ENCODE data around the gene SLCO4A1.

Gene SLCO4A1

DNA sequence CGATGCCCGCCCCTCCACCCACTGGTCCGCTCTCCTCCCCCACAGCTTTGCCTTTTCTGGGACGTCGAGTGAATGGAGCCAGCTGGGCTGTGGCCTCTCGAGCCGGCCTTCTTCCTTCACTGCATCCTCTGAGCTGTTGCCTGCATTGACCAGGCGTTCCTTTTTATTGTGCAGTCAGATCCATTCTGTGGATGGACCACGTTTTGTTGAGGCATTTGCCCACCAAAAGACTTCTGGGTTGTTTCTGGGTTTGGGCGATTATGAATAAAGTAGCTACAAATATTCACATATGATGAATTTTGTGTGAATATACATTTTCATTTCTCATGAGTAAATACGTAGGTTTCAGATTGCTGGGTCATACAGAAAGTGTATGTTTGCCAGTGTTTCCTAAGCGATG is 76.2 kb downstream of the SLCO4A1 start:
- H3K79me1 ChIP-seq (ENCODE audit: low read length), result no peaks in the 10 kb centered on the region
- no CpG with 5 or more reads among the region's 12 CpGs for WGBS (ENCODE audit: extremely low coverage, insufficient coverage, insufficient read length)
- H3K4me3 ChIP-seq (ENCODE audit: low read depth, low read length), result no peak overlapping the region

DNA sequence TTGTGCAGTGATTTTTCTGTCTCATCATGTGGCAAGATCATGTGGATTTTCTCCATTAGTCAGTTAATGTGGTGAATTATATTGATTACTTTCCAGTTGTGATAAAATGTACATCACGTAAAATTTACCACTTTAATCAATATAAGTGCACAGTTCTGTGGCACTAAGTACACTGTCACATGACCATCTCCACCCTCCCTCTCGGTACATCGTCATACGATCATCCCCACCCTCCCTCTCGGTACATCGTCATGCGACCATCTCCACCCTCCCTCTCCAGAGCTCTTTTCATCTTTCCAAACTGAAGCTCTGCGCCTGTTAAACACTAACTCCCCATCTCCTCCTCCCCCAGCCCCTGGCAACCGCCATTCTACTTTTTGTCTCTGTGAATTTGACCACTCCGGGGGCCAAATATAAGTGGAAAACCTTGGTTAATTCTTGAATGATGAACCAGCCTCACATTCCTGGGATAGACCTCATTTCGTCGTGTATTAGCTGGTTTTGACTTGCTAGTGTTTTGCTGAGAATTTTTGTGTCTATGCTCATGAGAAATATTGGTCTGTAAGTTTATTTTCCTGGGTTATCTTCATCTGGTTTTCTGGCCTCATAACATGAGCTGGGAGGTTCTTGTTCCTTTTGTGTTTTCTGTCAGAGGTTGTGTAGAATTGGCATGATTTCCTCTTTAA is 77.1 kb downstream of the SLCO4A1 start:
- H4K8ac ChIP-seq (ENCODE audit: low read depth, low read length), result no peak overlapping the region
- no peaks in the 10 kb centered on the region for H3K27me3 ChIP-seq (ENCODE audit: insufficient read depth, low read length)
- H3K23ac ChIP-seq (ENCODE audit: low read length), result no peak overlapping the region
- no peak overlapping the region for H3K4me2 ChIP-seq (ENCODE audit: low read length)
- H4K91ac ChIP-seq (ENCODE audit: low read depth, low read length), result no peak overlapping the region
- H2BK5ac ChIP-seq (ENCODE audit: low read depth, low read length, poor library complexity), result no peak overlapping the region
- H2AK5ac ChIP-seq (ENCODE audit: low read length), result no peak overlapping the region
- H2BK120ac ChIP-seq (ENCODE audit: insufficient read depth, low read length, poor library complexity), result no peak overlapping the region
- peaks cover 11% of the 10 kb centered on the region for H3K9me3 ChIP-seq (ENCODE audit: insufficient read depth, low read depth, low read length)
- no peak overlapping the region for H3K4me3 ChIP-seq (ENCODE audit: low read depth, low read length)
- no peak for DNase-seq
- H3K79me2 ChIP-seq (ENCODE audit: control insufficient read depth, insufficient read depth, low read length, poor library complexity), result no peaks in the 10 kb centered on the region
- no peak overlapping the region for H3K9ac ChIP-seq (ENCODE audit: low read length)
- no peak overlapping the region for H2BK12ac ChIP-seq (ENCODE audit: low read length)
- H3K4ac ChIP-seq (ENCODE audit: low read depth, low read length), result no peak overlapping the region
- H3K79me1 ChIP-seq (ENCODE audit: low read length), result no peaks in the 10 kb centered on the region
- no peak overlapping the region for H3K27ac ChIP-seq (ENCODE audit: low read depth, low read length)
- H3K18ac ChIP-seq (ENCODE audit: low read length), result no peak overlapping the region
- no peak overlapping the region for H2AFZ ChIP-seq (ENCODE audit: insufficient read depth, low read length, poor library complexity)
- 100% methylated on average over 6 of the region's 12 CpGs for WGBS (ENCODE audit: extremely low coverage, insufficient coverage, insufficient read length)
- H3K36me3 ChIP-seq (ENCODE audit: control insufficient read depth in 1 of 2, insufficient read depth in 2 of 2, low read length in 2 of 2), result no peaks in the 10 kb centered on the region
- H3K4me1 ChIP-seq (ENCODE audit: control insufficient read depth in 1 of 2, insufficient read depth in 2 of 2, low read length in 2 of 2), result peaks cover 0 to 9% of the 10 kb centered on the region in 2 experiments
- no peak overlapping the region for H4K12ac ChIP-seq (ENCODE audit: low read depth, low read length)
- H3K14ac ChIP-seq (ENCODE audit: low read length), result no peak overlapping the region

More for the DNA sequence above, 76.2 kb downstream of the SLCO4A1 start:
- H3K23ac ChIP-seq (ENCODE audit: low read length), result no peak overlapping the region
- no peaks in the 10 kb centered on the region for H3K36me3 ChIP-seq (ENCODE audit: control insufficient read depth in 1 of 2, insufficient read depth in 2 of 2, low read length in 2 of 2)
- peaks cover 11% of the 10 kb centered on the region for H3K9me3 ChIP-seq (ENCODE audit: insufficient read depth, low read depth, low read length)
- H4K8ac ChIP-seq (ENCODE audit: low read depth, low read length), result no peak overlapping the region
- no peak overlapping the region for H2AFZ ChIP-seq (ENCODE audit: insufficient read depth, low read length, poor library complexity)
- no peak for DNase-seq
- no peak overlapping the region for H2BK12ac ChIP-seq (ENCODE audit: low read length)
- no peak overlapping the region for H4K12ac ChIP-seq (ENCODE audit: low read depth, low read length)
- no peak overlapping the region for H3K27ac ChIP-seq (ENCODE audit: low read depth, low read length)
- H3K14ac ChIP-seq (ENCODE audit: low read length), result no peak overlapping the region
- H2BK120ac ChIP-seq (ENCODE audit: insufficient read depth, low read length, poor library complexity), result no peak overlapping the region
- no peak overlapping the region for H3K9ac ChIP-seq (ENCODE audit: low read length)
- H2BK5ac ChIP-seq (ENCODE audit: low read depth, low read length, poor library complexity), result no peak overlapping the region
- no peak overlapping the region for H3K18ac ChIP-seq (ENCODE audit: low read length)
- H2AK5ac ChIP-seq (ENCODE audit: low read length), result no peak overlapping the region
- no peak overlapping the region for H3K4ac ChIP-seq (ENCODE audit: low read depth, low read length)
- no peaks in the 10 kb centered on the region for H3K27me3 ChIP-seq (ENCODE audit: insufficient read depth, low read length)
- no peak overlapping the region for H4K91ac ChIP-seq (ENCODE audit: low read depth, low read length)
- H3K4me1 ChIP-seq (ENCODE audit: control insufficient read depth in 1 of 2, insufficient read depth in 2 of 2, low read length in 2 of 2), result peaks cover 0 to 9% of the 10 kb centered on the region in 2 experiments
- H3K4me2 ChIP-seq (ENCODE audit: low read length), result no peak overlapping the region
- no peaks in the 10 kb centered on the region for H3K79me2 ChIP-seq (ENCODE audit: control insufficient read depth, insufficient read depth, low read length, poor library complexity)

Measured in trophoblast cell (in vitro differentiated cells and primary cell).